Type B pancreatic cell (in vitro differentiated cells): ENCODE data around the gene CXXC5. TPM values are rescaled to one million over a fixed set of nuclear protein-coding genes. Genes with fewer than 3 reads are reported as not detected.
A peak's percentile ranks its signal among the peaks of the same experiment; 100 is the strongest.
"Not testable (repeated sequence)": the region's sequence is repeated elsewhere in the genome, so short reads cannot be mapped to it uniquely, and the experiment has no call there.

ENCODE experiments used
- DNase-seq: peaks from one replicate; pipeline ENCODE4 v3.0.0; 2021; ENCODE audit warnings: mixed read lengths; ENCODE audit not compliant: unreplicated experiment; ENCODE audit errors: extremely low spot score
- H3K27ac Mint-ChIP-seq: 2 replicates; pipeline ENCODE4 v1.8.0; 2021; ENCODE audit warnings: mild to moderate bottlenecking, mixed read lengths
- H3K27me3 Mint-ChIP-seq: 2 replicates; pipeline ENCODE4 v1.8.0; 2021; ENCODE audit warnings: mixed read lengths
- H3K36me3 Mint-ChIP-seq: 2 replicates; pipeline ENCODE4 v1.8.0; 2021; ENCODE audit warnings: mixed read lengths
- H3K4me1 Mint-ChIP-seq: one replicate; pipeline ENCODE4 v1.8.0; 2021; ENCODE audit warnings: mixed read lengths; ENCODE audit not compliant: unreplicated experiment
- H3K4me3 Mint-ChIP-seq: 2 replicates; pipeline ENCODE4 v1.8.0; 2021; ENCODE audit warnings: mild to moderate bottlenecking, mixed read lengths
- H3K9me3 Mint-ChIP-seq: 2 replicates; pipeline ENCODE4 v1.8.0; 2021; ENCODE audit warnings: mixed read lengths
- CTCF ChIP-seq: fragments of 200-600 bp; sonication (generic); conservative IDR thresholded peaks from 2 replicates; pipeline ENCODE4 v1.5.0; 2021; ENCODE audit warnings: antibody characterized with exemption, mild to moderate bottlenecking
- long read RNA-seq: library from polyadenylated mRNA; unstranded; transcript quantifications from one replicate; pipeline ENCODE4 v2.0.0, GENCODE V29; 2020
- total RNA-seq: library from RNA; stranded (reverse); gene quantifications from 2 replicates; pipeline ENCODE4 v1.2.1, GENCODE V29; 2021; ENCODE audit warnings: low replicate concordance

The CXXC5 gene
- 46.7 and 58.6 TPM in 2 replicates for total RNA-seq
- long read RNA-seq, transcript CXXC5-211 (3 exons, 1,892 nt), result major isoform, 16 of 20 reads
- long read RNA-seq, partial matches to known transcripts, result 1 of 20 reads
- long read RNA-seq, other reads (novel, unspliced or antisense), result 3 of 20 reads

- Mint-ChIP-seq H3K36me3 (no peaks in the 10 kb centered on the region), H3K27me3 (peaks cover 7% of the 10 kb centered on the region), H3K4me3 (peak within 1 kb of the TSS; percentile 98), H3K27ac (peak within 1 kb of the TSS; percentile 2), H3K4me1 (peaks cover 43% of the 10 kb centered on the region), H3K9me3 (no peaks in the 10 kb centered on the region)
- TF ChIP-seq CTCF, result no peak
- peak; percentile 87 for DNase-seq
These were observed at the start of gene CXXC5 for GRCh38 chr5:139648205-139649081. TSS of gene CXXC5 (plus strand) at chr5:139648349. CDS start at chr5:139680524, 32,175 bp downstream.

- DNase-seq, H3K4me1 Mint-ChIP-seq, H3K27me3 Mint-ChIP-seq, H3K9me3 Mint-ChIP-seq, H3K27ac Mint-ChIP-seq, H3K4me3 Mint-ChIP-seq: not testable (repeated sequence)
- peaks cover 21% of the 10 kb centered on the region for H3K36me3 Mint-ChIP-seq
These were observed 49.6 kb upstream of the CXXC5 start for GRCh38 chr5:139598601-139598965.

GRCh38 chr5:139600336-139600949, 47.7 kb upstream of the CXXC5 start:
- Mint-ChIP-seq H3K36me3 (peaks cover 21% of the 10 kb centered on the region), H3K27ac (no peak overlapping the region)
- no peak for TF ChIP-seq CTCF

GRCh38 chr5:139601429-139601828, 46.7 kb upstream of the CXXC5 start:
- peaks cover 5% of the 10 kb centered on the region for H3K9me3 Mint-ChIP-seq
- no peak for DNase-seq
- H3K4me1 Mint-ChIP-seq, result peaks cover 4% of the 10 kb centered on the region
- no peaks in the 10 kb centered on the region for H3K27me3 Mint-ChIP-seq
- no peak for TF ChIP-seq CTCF
- no peak overlapping the region for H3K4me3 Mint-ChIP-seq
- H3K36me3 Mint-ChIP-seq, result peaks cover 25% of the 10 kb centered on the region
- H3K27ac Mint-ChIP-seq, result no peak overlapping the region

More at GRCh38 chr5:139600336-139600949, 47.7 kb upstream of the CXXC5 start:
- Mint-ChIP-seq H3K27me3 (no peaks in the 10 kb centered on the region), H3K4me3 (no peak overlapping the region), H3K9me3 (peaks cover 5% of the 10 kb centered on the region), H3K4me1 (peaks cover 4% of the 10 kb centered on the region)
- no peak for DNase-seq

GRCh38 chr5:139601948-139602347, 46.2 kb upstream of the CXXC5 start:
- H3K4me3 Mint-ChIP-seq, H3K27me3 Mint-ChIP-seq, H3K27ac Mint-ChIP-seq, H3K9me3 Mint-ChIP-seq, DNase-seq, H3K4me1 Mint-ChIP-seq: not testable (repeated sequence)
- peaks cover 24% of the 10 kb centered on the region for H3K36me3 Mint-ChIP-seq

- no peaks in the 10 kb centered on the region for H3K27me3 Mint-ChIP-seq
- no peak for DNase-seq
- peak overlapping the region; percentile 61 for H3K27ac Mint-ChIP-seq
- TF ChIP-seq CTCF, result no peak
- H3K9me3 Mint-ChIP-seq, result no peaks in the 10 kb centered on the region
- peaks cover 15% of the 10 kb centered on the region for H3K36me3 Mint-ChIP-seq
- H3K4me1 Mint-ChIP-seq, result no peaks in the 10 kb centered on the region
- H3K4me3 Mint-ChIP-seq, result no peak overlapping the region
These were observed 42.3 kb upstream of the CXXC5 start for GRCh38 chr5:139605887-139606286.
